ENCODE measurements around the gene SMIM24.
"Not testable (repeated sequence)": the region's sequence is repeated elsewhere in the genome, so short reads cannot be mapped to it uniquely, and the experiment has no call there.

Gene SMIM24

DNA sequence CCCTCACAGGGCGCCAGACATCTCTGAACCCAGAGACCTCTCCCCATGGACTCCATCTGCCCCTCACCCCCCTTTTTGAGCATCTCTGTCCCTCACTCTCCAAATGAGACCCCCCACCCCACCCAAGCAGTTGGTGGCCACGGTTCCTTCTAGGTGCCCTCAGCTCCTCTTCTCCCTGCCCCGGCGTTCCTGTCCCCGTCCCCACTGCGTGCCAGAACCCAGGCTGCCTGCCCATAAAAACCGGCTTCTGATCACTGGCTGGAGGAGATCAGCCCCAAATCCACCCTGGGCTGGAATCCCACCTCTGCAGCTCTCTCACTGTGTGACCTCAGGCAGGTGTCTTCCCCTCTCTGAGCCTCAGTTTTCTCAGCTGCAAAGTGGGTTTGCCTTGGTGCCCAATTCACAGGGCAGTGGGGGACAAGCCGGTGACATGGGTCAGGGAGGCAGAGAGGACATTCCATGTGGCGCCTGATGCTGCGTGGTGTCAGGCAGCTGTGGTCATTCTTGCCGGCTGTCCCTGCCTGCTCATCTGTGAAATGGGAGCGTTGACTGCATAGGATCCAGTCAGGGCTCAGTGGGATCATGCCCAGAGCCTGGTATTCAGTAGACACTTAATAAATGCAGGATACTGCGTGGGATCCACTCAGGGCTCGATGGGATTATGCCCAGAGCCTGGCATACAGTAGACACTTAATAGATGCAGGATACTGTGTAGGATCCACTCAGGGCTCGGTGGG, 25.5 kb downstream of the SMIM24 start:
- Histone ChIP-seq H3K36me3 (ENCODE audit: control insufficient read depth, insufficient read depth, low read length) (peaks cover 23% of the 10 kb centered on the region), H3K9me3 (ENCODE audit: control insufficient read depth, low read length) (no peaks in the 10 kb centered on the region), H3K4me1 (ENCODE audit: control insufficient read depth, insufficient read depth, low read length) (peaks cover 12% of the 10 kb centered on the region), H3K4me3 (ENCODE audit: low read length) (no peak overlapping the region), H3K27me3 (ENCODE audit: control insufficient read depth, insufficient read depth, low read length) (no peaks in the 10 kb centered on the region), H3K9ac (ENCODE audit: low read length) (no peak overlapping the region)

DNA sequence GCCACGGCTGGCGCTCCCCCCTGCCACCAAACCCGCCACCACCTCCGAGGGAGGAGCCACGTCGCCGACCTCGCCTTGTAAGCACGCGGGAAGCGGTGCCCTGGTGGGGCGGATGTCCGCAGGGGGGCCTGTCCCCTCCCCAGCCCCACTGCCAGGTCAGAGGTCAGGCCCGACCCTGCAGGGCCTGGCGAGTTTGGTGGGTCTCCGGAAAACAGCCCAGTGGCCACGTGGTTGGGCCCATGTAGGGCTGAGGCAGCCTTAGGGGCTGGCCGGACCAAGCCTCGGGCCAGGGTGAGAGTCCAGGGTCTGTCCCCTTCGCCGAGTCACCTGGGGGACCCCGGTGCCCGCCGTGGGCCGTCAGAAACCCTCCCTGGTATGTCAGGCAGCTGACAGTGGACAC, 26.5 kb downstream of the SMIM24 start:
- peaks cover 5% of the 10 kb centered on the region for H3K4me1 ChIP-seq (ENCODE audit: control insufficient read depth, insufficient read depth, low read length)
- no peaks in the 10 kb centered on the region for H3K9me3 ChIP-seq (ENCODE audit: control insufficient read depth, low read length)
- H3K27me3 ChIP-seq (ENCODE audit: control insufficient read depth, insufficient read depth, low read length), result no peaks in the 10 kb centered on the region
- no peak overlapping the region for H3K4me3 ChIP-seq (ENCODE audit: low read length)
- peaks cover 28% of the 10 kb centered on the region for H3K36me3 ChIP-seq (ENCODE audit: control insufficient read depth, insufficient read depth, low read length)
- H3K9ac ChIP-seq (ENCODE audit: low read length), result no peak overlapping the region

DNA sequence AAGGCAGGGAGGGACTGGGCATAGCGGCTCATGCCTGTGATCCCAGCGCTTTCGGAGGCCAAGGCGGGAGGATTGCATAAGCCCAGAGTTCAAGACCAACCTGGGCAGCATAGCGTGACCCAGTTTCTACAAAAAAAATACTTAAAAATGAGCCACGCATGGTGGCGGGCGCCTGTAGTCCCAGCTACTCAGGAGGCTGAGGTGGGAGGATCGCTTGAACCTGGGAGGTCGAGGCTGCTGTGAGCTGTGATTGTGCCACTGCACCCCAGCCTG, 27.4 kb downstream of the SMIM24 start:
- H3K9ac ChIP-seq (ENCODE audit: low read length); H3K27me3 ChIP-seq (ENCODE audit: control insufficient read depth, insufficient read depth, low read length); H3K4me3 ChIP-seq (ENCODE audit: low read length); H3K4me1 ChIP-seq (ENCODE audit: control insufficient read depth, insufficient read depth, low read length); H3K9me3 ChIP-seq (ENCODE audit: control insufficient read depth, low read length): not testable (repeated sequence)
- H3K36me3 ChIP-seq (ENCODE audit: control insufficient read depth, insufficient read depth, low read length), result peaks cover 28% of the 10 kb centered on the region

DNA sequence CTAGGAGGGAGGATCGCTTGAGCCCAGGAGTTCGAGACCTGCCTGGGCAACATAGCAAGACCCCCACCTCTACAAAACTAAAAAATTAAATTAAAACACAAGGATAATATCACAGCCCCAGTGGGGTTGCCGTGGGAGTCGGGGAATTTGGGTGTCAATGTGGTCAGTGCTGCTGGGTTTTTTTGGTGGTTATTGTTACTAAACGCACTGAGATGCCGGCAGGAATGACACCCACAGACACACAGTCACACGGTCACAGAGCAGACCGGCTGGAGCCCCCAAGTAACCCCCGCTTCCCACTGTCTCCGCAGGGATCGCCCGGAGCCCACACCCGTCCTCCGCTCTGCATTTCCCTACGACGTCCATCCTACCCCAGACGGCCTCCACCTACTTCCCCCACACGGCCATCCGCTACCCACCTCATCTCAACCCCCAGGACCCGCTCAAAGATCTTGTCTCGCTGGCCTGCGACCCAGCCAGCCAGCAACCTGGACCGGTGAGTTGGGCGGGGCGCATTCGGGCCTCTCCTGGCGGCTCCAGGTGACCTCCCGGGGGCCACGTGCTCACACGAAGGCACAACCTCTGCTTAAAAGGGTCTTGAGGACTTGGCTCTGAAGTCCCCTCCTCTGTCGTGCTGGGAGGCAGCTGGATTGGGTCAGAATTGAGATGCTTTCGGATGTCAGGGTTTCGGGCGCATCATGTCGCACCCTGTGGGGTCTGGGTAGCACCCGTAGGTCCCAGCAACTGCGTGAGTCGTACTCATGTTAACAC, 28.0 kb downstream of the SMIM24 start:
- Histone ChIP-seq H3K4me3 (ENCODE audit: low read length) (no peak overlapping the region), H3K9ac (ENCODE audit: low read length) (no peak overlapping the region), H3K27me3 (ENCODE audit: control insufficient read depth, insufficient read depth, low read length) (no peaks in the 10 kb centered on the region), H3K9me3 (ENCODE audit: control insufficient read depth, low read length) (no peaks in the 10 kb centered on the region), H3K4me1 (ENCODE audit: control insufficient read depth, insufficient read depth, low read length) (no peaks in the 10 kb centered on the region), H3K36me3 (ENCODE audit: control insufficient read depth, insufficient read depth, low read length) (peaks cover 28% of the 10 kb centered on the region)

DNA sequence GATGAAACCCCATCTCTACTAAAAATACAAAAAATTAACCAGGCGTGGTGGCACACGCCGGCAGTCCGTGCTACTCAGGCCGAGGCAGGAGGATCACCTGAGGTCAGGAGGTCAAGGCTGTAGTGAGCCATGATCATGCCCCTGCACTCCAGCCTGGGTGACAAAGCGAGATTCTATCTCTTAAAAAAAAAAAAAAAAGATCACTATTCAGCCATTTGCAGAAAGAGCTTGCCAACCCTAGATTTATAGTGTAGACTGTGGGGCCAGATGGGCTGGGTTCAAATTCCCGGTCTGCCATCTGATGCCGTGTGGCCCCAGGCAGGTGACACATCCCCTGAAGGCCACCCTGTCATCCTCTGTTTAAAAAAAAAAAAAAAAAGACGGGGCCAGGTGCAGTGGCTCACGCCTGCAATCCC, 28.9 kb downstream of the SMIM24 start:
- Histone ChIP-seq H3K4me3 (ENCODE audit: low read length) (no peak overlapping the region), H3K27me3 (ENCODE audit: control insufficient read depth, insufficient read depth, low read length) (no peaks in the 10 kb centered on the region), H3K9ac (ENCODE audit: low read length) (no peak overlapping the region), H3K9me3 (ENCODE audit: control insufficient read depth, low read length) (no peaks in the 10 kb centered on the region), H3K4me1 (ENCODE audit: control insufficient read depth, insufficient read depth, low read length) (no peaks in the 10 kb centered on the region), H3K36me3 (ENCODE audit: control insufficient read depth, insufficient read depth, low read length) (peaks cover 28% of the 10 kb centered on the region)

DNA sequence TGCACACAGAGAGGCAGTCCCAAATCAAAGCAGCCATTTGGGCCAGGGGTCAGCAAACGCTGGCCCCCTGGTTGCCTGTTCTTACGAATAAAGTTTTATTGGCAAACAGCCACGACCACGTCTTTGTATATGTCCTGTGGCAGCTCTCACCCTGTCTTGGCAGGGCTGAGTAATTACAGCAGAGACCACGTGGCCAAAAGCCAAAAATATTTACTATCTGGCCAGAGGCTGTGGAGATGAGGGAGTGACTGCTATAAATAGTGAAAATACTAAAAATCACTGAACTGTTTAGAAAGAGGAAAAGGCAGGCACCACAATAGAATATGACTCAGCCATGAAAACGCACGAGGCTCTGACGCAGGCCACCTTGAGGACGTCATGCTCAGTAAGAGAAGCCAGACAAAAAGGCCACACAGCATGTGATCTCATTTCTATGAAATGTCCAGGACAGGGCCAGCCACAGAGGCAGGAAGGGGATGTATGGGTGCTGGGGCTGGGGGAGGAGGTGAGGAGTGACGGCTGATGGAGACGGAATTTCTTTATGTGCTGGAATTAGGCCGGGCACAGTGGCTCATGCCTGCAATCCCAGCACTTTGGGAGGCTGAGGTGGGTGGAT, 29.4 kb downstream of the SMIM24 start:
- Histone ChIP-seq H3K4me3 (ENCODE audit: low read length) (no peak overlapping the region), H3K4me1 (ENCODE audit: control insufficient read depth, insufficient read depth, low read length) (no peaks in the 10 kb centered on the region), H3K9me3 (ENCODE audit: control insufficient read depth, low read length) (no peaks in the 10 kb centered on the region), H3K36me3 (ENCODE audit: control insufficient read depth, insufficient read depth, low read length) (peaks cover 26% of the 10 kb centered on the region), H3K9ac (ENCODE audit: low read length) (no peak overlapping the region), H3K27me3 (ENCODE audit: control insufficient read depth, insufficient read depth, low read length) (no peaks in the 10 kb centered on the region)

DNA sequence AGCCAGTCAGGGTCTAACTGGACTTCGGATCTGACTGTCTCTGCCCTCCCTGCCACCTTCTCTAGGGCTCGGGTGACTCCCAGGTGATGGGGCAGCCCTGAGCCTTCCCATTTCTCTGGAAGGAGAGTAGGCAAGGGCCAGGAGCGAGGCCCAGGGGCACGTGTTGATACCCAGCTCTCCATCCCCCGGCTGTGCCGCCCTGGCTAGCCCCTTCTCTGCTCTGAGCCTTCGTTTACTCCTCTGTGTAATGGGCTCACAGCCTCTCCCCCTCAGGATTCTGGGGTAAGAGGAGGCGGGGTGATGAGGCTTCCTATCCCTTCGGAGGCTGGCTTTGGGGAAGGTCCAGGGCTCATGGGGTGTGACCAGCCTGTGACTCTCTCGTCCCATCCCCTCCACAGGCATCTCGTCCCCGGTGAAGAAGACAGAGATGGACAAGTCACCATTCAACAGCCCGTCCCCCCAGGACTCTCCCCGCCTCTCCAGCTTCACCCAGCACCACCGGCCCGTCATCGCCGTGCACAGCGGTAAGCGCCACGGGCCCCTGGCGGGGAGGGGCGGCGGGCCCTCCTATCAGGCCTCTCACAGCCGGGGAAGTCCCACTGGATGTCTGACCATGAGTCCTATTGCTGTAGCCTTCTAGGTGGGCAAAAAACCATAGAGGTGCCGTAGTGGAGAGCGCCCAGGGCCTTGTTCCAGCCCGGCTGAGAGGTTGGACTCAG, 31.6 kb downstream of the SMIM24 start:
- Histone ChIP-seq H3K36me3 (ENCODE audit: control insufficient read depth, insufficient read depth, low read length) (peaks cover 18% of the 10 kb centered on the region), H3K9ac (ENCODE audit: low read length) (no peak overlapping the region), H3K27me3 (ENCODE audit: control insufficient read depth, insufficient read depth, low read length) (no peaks in the 10 kb centered on the region), H3K4me1 (ENCODE audit: control insufficient read depth, insufficient read depth, low read length) (peaks cover 8% of the 10 kb centered on the region), H3K9me3 (ENCODE audit: control insufficient read depth, low read length) (no peaks in the 10 kb centered on the region), H3K4me3 (ENCODE audit: low read length) (no peak overlapping the region)

DNA sequence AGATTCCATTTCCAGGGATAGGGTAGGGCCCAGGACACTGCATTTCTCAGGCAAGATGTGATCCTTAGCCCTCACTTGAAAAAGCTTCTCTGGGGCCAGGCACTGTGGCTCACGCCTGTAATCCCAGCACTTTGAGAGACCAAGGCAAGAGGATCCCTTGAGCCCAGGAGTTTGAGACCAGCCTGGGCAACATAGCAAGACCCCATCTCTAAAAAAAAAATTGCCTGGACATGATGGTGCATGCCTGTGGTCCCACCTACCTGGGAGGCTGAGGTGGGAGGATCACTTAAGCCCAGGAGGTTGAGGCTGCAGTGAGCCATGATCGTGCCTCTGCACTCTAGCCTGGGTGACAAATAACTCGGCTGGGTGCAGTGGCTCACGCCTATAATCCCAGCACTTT, 33.7 kb downstream of the SMIM24 start:
- H3K36me3 ChIP-seq (ENCODE audit: control insufficient read depth, insufficient read depth, low read length), result peaks cover 13% of the 10 kb centered on the region
- H3K9ac ChIP-seq (ENCODE audit: low read length); H3K4me3 ChIP-seq (ENCODE audit: low read length); H3K9me3 ChIP-seq (ENCODE audit: control insufficient read depth, low read length); H3K4me1 ChIP-seq (ENCODE audit: control insufficient read depth, insufficient read depth, low read length); H3K27me3 ChIP-seq (ENCODE audit: control insufficient read depth, insufficient read depth, low read length): not testable (repeated sequence)

DNA sequence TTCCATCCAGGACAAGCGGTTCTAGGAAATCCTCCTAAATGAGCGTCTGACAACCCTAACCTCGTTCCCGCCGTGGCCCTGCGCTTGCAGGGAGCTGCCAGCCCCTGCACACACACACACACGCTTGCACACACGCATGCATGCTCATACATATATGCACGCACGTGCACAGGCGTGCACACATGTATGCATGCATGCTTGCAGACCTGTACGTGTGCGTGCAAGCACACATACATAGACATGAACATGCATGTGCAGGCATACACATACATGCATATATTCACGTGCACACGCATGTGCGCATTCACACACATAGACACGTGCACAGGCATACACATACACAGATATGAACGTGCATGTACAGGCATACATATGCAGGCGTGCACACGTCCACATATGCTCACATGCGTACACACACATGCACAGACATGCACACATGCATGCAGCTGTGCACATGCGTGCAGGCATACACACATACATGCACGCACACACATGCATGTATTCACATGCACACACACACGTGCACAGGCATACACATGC, 35.6 kb downstream of the SMIM24 start:
- H3K9me3 ChIP-seq (ENCODE audit: control insufficient read depth, low read length), result no peaks in the 10 kb centered on the region
- H3K27me3 ChIP-seq (ENCODE audit: control insufficient read depth, insufficient read depth, low read length), result no peaks in the 10 kb centered on the region
- no peak overlapping the region for H3K4me3 ChIP-seq (ENCODE audit: low read length)
- peaks cover 13% of the 10 kb centered on the region for H3K36me3 ChIP-seq (ENCODE audit: control insufficient read depth, insufficient read depth, low read length)
- H3K4me1 ChIP-seq (ENCODE audit: control insufficient read depth, insufficient read depth, low read length), result peaks cover 8% of the 10 kb centered on the region
- H3K9ac ChIP-seq (ENCODE audit: low read length), result no peak overlapping the region

DNA sequence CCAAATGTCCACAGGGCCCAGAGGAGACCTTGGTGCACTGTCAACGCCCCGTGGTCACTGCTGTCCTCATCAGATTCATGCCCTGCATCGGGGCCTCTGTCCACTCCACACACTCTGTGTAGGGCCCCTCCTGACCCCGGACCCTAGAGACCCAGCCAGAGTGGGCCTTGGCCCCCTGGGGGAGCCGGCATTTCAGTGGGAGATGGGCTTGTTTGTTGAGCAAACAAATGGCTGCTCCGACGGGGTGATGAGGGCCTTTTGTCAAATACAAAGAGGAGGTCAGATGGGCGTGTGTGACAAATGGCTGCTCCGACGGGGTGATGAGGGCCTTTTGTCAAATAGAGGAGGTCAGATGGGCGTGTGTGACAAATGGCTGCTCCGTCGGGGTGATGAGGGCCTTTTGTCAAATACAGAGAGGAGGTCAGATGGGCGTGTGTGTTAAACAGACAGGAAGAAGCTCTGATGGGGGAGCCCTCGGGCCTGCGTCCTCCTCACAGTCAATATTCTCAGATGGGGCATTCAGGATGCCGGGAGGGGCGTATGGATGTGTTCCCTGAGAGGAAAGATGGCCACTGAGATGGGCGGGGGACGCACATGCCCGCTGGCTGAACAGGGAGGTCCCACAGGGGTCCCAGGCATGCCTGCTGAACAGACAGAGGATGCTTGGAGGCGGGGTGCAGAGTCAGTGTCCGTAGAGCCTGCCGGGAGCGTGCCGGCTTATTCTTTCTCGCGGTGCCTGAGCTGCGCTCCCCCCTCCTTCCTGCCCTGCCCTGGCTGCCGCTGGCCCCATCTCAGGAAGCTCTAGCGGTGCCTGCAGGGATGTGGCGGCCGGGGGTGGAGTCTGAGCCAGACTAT, 36.3 kb downstream of the SMIM24 start:
- Histone ChIP-seq H3K36me3 (ENCODE audit: control insufficient read depth, insufficient read depth, low read length) (peaks cover 10% of the 10 kb centered on the region), H3K9me3 (ENCODE audit: control insufficient read depth, low read length) (no peaks in the 10 kb centered on the region), H3K27me3 (ENCODE audit: control insufficient read depth, insufficient read depth, low read length) (no peaks in the 10 kb centered on the region), H3K4me3 (ENCODE audit: low read length) (no peak overlapping the region), H3K4me1 (ENCODE audit: control insufficient read depth, insufficient read depth, low read length) (peaks cover 8% of the 10 kb centered on the region), H3K9ac (ENCODE audit: low read length) (no peak overlapping the region)

DNA sequence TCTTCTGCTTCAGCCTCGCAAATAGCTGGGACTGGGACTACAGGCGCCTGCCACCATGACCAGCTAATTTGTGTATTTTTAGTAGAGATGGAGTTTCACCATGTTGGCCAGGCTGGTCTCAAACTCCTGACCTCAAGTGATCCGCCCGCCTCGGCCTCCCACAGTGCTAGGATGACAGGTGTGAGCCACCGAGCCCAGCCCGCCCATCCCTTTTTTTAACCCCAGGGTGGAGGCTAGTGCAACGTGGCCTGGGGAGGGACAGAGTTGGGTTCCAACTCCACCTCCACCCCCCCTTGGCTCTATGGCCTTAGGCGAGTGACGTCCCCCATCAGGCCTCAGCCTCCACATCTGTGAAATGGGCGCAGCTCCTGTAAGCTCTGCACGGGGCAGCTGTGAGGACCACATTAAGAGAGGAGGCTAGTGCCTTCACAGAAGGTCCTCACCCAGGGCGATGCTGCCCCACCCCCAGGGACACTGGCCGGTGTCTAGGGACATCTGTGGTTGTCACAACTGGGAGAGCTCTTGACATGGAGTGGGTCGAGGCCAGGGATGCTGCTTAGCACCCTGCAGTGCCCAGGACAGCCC, 37.7 kb downstream of the SMIM24 start:
- Histone ChIP-seq H3K4me3 (ENCODE audit: low read length) (no peak overlapping the region), H3K9ac (ENCODE audit: low read length) (no peak overlapping the region), H3K9me3 (ENCODE audit: control insufficient read depth, low read length) (no peaks in the 10 kb centered on the region), H3K27me3 (ENCODE audit: control insufficient read depth, insufficient read depth, low read length) (no peaks in the 10 kb centered on the region), H3K36me3 (ENCODE audit: control insufficient read depth, insufficient read depth, low read length) (peaks cover 8% of the 10 kb centered on the region), H3K4me1 (ENCODE audit: control insufficient read depth, insufficient read depth, low read length) (peaks cover 8% of the 10 kb centered on the region)

Measured in mucosa of stomach (tissue), 1 donor.